ENCODE measurements around the gene ZMYND19.

ZMYND19 gene

GRCh38 chr9:137621131-137621757 lies 30.9 kb upstream of the ZMYND19 start:
- H3K9me3 Mint-ChIP-seq: no peaks in the 10 kb centered on the region
- H3K4me1 Mint-ChIP-seq (ENCODE audit: low read depth in 2 of 2): peaks cover 39 to 40% of the 10 kb centered on the region in 2 donors
- no peaks in the 10 kb centered on the region for H3K27me3 Mint-ChIP-seq
- H3K36me3 Mint-ChIP-seq (ENCODE audit: insufficient read depth): peaks cover 45% of the 10 kb centered on the region
- peak overlapping the region in 1 of 2 donors; percentile 23 for H3K27ac Mint-ChIP-seq
- DNase-seq: no peak
- ATAC-seq (replicated peaks): no peak
- peak overlapping the region; percentile 27 to 89 for H3K4me3 Mint-ChIP-seq

- Mint-ChIP-seq H3K4me3 (peak overlapping the region; percentile 27 to 89), H3K36me3 (ENCODE audit: insufficient read depth) (peaks cover 49% of the 10 kb centered on the region), H3K9me3 (no peaks in the 10 kb centered on the region), H3K27ac (peak overlapping the region in 1 of 2 donors; percentile 23), H3K4me1 (ENCODE audit: low read depth in 2 of 2) (peaks cover 38 to 39% of the 10 kb centered on the region in 2 donors), H3K27me3 (no peaks in the 10 kb centered on the region)
- ATAC-seq (replicated peaks): no peak
- no peak for DNase-seq
These were observed 30.3 kb upstream of the ZMYND19 start for GRCh38 chr9:137620581-137620980.

GRCh38 chr9:137620048-137620405 lies 29.7 kb upstream of the ZMYND19 start:
- H3K36me3 Mint-ChIP-seq (ENCODE audit: insufficient read depth): peaks cover 46% of the 10 kb centered on the region
- peak overlapping the region; percentile 84 to 89 for H3K4me3 Mint-ChIP-seq
- H3K9me3 Mint-ChIP-seq: no peaks in the 10 kb centered on the region
- peaks cover 33% of the 10 kb centered on the region in 2 donors for H3K4me1 Mint-ChIP-seq (ENCODE audit: low read depth in 2 of 2)
- peak overlapping the region; percentile 82 to 87 for H3K27ac Mint-ChIP-seq
- H3K27me3 Mint-ChIP-seq: no peaks in the 10 kb centered on the region
- ATAC-seq (replicated peaks) (no peak), DNase-seq (no peak)

GRCh38 chr9:137619240-137620047 lies 29.1 kb upstream of the ZMYND19 start:
- Mint-ChIP-seq H3K4me1 (ENCODE audit: low read depth in 2 of 2) (peaks cover 32 to 33% of the 10 kb centered on the region in 2 donors), H3K4me3 (peak overlapping the region; percentile 84 to 89), H3K36me3 (ENCODE audit: insufficient read depth) (peaks cover 43% of the 10 kb centered on the region), H3K9me3 (no peaks in the 10 kb centered on the region), H3K27ac (peak overlapping the region; percentile 82 to 87), H3K27me3 (no peaks in the 10 kb centered on the region)
- ATAC-seq (replicated peaks): peak; percentile 24
- DNase-seq: peak in 1 of 3 experiments; percentile 23

- DNase-seq (peak; percentile 88 to 95 (median 93)), ATAC-seq (replicated peaks) (peak; percentile 80)
- Mint-ChIP-seq H3K4me3 (peak within 1 kb of the TSS; percentile 84 to 89), H3K9me3 (no peaks in the 10 kb centered on the region), H3K4me1 (ENCODE audit: low read depth in 2 of 2) (peaks cover 27 to 29% of the 10 kb centered on the region in 2 donors), H3K27me3 (no peaks in the 10 kb centered on the region), H3K36me3 (ENCODE audit: insufficient read depth) (peaks cover 45% of the 10 kb centered on the region), H3K27ac (peak within 1 kb of the TSS; percentile 86 to 92)
These were observed 28.1 kb upstream of the ZMYND19 start, which contains the start of gene EHMT1 for GRCh38 chr9:137618105-137619067. TSS of gene EHMT1 (plus strand) at chr9:137619005. CDS start at chr9:137619029, 24 bp downstream.

GRCh38 chr9:137615387-137615871 lies 25.1 kb upstream of the ZMYND19 start:
- ATAC-seq (replicated peaks) (no peak), DNase-seq (no peak)
- no peaks in the 10 kb centered on the region for H3K27me3 Mint-ChIP-seq
- no peak overlapping the region for H3K4me3 Mint-ChIP-seq
- H3K27ac Mint-ChIP-seq: peak overlapping the region in 1 of 2 donors; percentile 59
- no peaks in the 10 kb centered on the region for H3K9me3 Mint-ChIP-seq
- H3K4me1 Mint-ChIP-seq (ENCODE audit: low read depth in 2 of 2): peaks cover 32 to 34% of the 10 kb centered on the region in 2 donors
- peaks cover 46% of the 10 kb centered on the region for H3K36me3 Mint-ChIP-seq (ENCODE audit: insufficient read depth)

- H3K36me3 Mint-ChIP-seq (ENCODE audit: insufficient read depth): peaks cover 46% of the 10 kb centered on the region
- H3K4me1 Mint-ChIP-seq (ENCODE audit: low read depth in 2 of 2): peaks cover 28 to 31% of the 10 kb centered on the region in 2 donors
- H3K9me3 Mint-ChIP-seq: no peaks in the 10 kb centered on the region
- no peak overlapping the region for H3K27ac Mint-ChIP-seq
- no peak for ATAC-seq (replicated peaks)
- no peak for DNase-seq
- H3K27me3 Mint-ChIP-seq: no peaks in the 10 kb centered on the region
- no peak overlapping the region for H3K4me3 Mint-ChIP-seq
These were observed 24.5 kb upstream of the ZMYND19 start for GRCh38 chr9:137614631-137615386.

- no peak overlapping the region for H3K4me3 Mint-ChIP-seq
- DNase-seq: no peak
- no peak for ATAC-seq (replicated peaks)
- no peaks in the 10 kb centered on the region for H3K9me3 Mint-ChIP-seq
- peaks cover 43% of the 10 kb centered on the region for H3K36me3 Mint-ChIP-seq (ENCODE audit: insufficient read depth)
- H3K4me1 Mint-ChIP-seq (ENCODE audit: low read depth in 2 of 2): peaks cover 24 to 26% of the 10 kb centered on the region in 2 donors
- H3K27ac Mint-ChIP-seq: no peak overlapping the region
- H3K27me3 Mint-ChIP-seq: no peaks in the 10 kb centered on the region
These were observed 23.6 kb upstream of the ZMYND19 start for GRCh38 chr9:137613738-137614523.

- peaks cover 44% of the 10 kb centered on the region for H3K36me3 Mint-ChIP-seq (ENCODE audit: insufficient read depth)
- ATAC-seq (replicated peaks): no peak
- peak overlapping the region in 1 of 2 donors; percentile 68 for H3K27ac Mint-ChIP-seq
- H3K4me1 Mint-ChIP-seq (ENCODE audit: low read depth in 2 of 2): peaks cover 26 to 29% of the 10 kb centered on the region in 2 donors
- no peaks in the 10 kb centered on the region for H3K9me3 Mint-ChIP-seq
- H3K27me3 Mint-ChIP-seq: no peaks in the 10 kb centered on the region
- no peak for DNase-seq
- no peak overlapping the region for H3K4me3 Mint-ChIP-seq
These were observed 22.9 kb upstream of the ZMYND19 start for GRCh38 chr9:137613259-137613658.

- Mint-ChIP-seq H3K9me3 (no peaks in the 10 kb centered on the region), H3K36me3 (ENCODE audit: insufficient read depth) (peaks cover 41% of the 10 kb centered on the region), H3K27me3 (no peaks in the 10 kb centered on the region), H3K27ac (peak overlapping the region in 1 of 2 donors; percentile 68), H3K4me1 (ENCODE audit: low read depth in 2 of 2) (peaks cover 22 to 26% of the 10 kb centered on the region in 2 donors), H3K4me3 (no peak overlapping the region)
- no peak for ATAC-seq (replicated peaks)
- no peak for DNase-seq
These were observed 22.4 kb upstream of the ZMYND19 start for GRCh38 chr9:137612741-137613142.

- Mint-ChIP-seq H3K27me3 (no peaks in the 10 kb centered on the region), H3K4me3 (peak overlapping the region in 1 of 2 donors; percentile 22), H3K27ac (peak overlapping the region; percentile 74 to 86), H3K36me3 (ENCODE audit: insufficient read depth) (peaks cover 37% of the 10 kb centered on the region), H3K4me1 (ENCODE audit: low read depth in 2 of 2) (peaks cover 23 to 28% of the 10 kb centered on the region in 2 donors), H3K9me3 (no peaks in the 10 kb centered on the region)
- ATAC-seq (replicated peaks) (peak; percentile 84), DNase-seq (no peak)
These were observed 21.6 kb upstream of the ZMYND19 start for GRCh38 chr9:137611623-137612609.

Data from effector memory CD8-positive, alpha-beta T cell (primary cell).